Measurements from ENCODE around the gene GID8. TPM values are rescaled to one million over a fixed set of nuclear protein-coding genes. Genes with fewer than 3 reads are reported as not detected.

Gene GID8
- total and polyA plus RNA-seq, 2 of the 13 experiments (the other 11 are each of a cell fraction or from before 2014, with no cell fraction given) = 39.6 to 59.8 TPM

DNA sequence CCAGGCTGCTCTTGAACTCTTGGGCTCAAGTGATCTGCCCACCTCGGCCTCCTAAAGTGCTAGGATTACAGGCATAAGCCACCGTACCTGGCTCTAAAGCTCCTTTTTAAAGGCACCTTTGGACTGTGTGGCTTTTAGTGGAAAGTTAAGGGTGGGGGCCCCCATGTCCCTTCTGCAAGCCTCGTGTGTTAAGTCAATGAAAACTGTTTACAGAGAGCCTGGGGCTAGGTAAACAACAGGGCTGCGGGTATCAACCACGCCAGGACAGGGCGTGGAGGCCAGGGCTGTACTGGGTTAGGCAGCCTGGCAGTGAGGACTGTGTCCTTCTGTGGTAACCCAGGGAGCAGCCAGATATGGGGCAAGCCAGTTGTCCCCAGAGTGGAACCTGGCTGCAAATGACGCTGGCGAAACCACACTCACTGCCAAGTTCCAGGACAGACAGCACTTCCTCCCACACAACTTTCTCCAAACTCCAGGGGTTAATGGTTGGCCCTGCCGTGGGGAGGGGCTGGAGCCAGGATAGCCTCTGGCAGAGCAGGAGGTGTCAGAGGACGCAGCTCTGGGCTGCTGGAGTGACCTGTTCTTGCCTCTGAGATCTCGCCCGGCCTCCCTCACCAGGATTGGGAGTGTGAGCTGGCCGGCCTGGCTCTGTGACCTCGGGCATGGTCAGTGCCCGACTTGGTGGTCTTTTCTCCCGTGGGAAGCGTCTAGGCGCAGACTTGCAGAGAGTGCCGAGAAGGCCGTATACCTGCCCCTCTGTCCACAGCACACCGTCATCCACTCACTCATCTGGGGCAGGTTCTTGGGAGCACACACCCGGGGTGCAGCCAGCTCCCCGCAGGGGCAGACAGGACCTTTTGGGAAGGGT lies 17.8 kb downstream of the GID8 start (continued):
- TF ChIP-seq, protein P1, sequence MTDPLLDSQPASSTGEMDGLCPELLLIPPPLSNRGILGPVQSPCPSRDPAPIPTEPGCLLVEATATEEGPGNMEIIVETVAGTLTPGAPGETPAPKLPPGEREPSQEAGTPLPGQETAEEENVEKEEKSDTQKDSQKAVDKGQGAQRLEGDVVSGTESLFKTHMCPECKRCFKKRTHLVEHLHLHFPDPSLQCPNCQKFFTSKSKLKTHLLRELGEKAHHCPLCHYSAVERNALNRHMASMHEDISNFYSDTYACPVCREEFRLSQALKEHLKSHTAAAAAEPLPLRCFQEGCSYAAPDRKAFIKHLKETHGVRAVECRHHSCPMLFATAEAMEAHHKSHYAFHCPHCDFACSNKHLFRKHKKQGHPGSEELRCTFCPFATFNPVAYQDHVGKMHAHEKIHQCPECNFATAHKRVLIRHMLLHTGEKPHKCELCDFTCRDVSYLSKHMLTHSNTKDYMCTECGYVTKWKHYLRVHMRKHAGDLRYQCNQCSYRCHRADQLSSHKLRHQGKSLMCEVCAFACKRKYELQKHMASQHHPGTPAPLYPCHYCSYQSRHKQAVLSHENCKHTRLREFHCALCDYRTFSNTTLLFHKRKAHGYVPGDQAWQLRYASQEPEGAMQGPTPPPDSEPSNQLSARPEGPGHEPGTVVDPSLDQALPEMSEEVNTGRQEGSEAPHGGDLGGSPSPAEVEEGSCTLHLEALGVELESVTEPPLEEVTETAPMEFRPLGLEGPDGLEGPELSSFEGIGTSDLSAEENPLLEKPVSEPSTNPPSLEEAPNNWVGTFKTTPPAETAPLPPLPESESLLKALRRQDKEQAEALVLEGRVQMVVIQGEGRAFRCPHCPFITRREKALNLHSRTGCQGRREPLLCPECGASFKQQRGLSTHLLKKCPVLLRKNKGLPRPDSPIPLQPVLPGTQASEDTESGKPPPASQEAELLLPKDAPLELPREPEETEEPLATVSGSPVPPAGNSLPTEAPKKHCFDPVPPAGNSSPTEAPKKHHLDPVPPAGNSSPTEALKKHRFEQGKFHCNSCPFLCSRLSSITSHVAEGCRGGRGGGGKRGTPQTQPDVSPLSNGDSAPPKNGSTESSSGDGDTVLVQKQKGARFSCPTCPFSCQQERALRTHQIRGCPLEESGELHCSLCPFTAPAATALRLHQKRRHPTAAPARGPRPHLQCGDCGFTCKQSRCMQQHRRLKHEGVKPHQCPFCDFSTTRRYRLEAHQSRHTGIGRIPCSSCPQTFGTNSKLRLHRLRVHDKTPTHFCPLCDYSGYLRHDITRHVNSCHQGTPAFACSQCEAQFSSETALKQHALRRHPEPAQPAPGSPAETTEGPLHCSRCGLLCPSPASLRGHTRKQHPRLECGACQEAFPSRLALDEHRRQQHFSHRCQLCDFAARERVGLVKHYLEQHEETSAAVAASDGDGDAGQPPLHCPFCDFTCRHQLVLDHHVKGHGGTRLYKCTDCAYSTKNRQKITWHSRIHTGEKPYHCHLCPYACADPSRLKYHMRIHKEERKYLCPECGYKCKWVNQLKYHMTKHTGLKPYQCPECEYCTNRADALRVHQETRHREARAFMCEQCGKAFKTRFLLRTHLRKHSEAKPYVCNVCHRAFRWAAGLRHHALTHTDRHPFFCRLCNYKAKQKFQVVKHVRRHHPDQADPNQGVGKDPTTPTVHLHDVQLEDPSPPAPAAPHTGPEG (CRISPR knock-in tag; IDR thresholded peaks at IDR 0.05) = no peak
- TF ChIP-seq CHCHD3 (CRISPR knock-in tag; IDR thresholded peaks at IDR 0.05) (peak; percentile 93), MYNN (CRISPR knock-in tag; IDR thresholded peaks at IDR 0.05; ENCODE audit: low read depth) (0 out of 2 replicates have a peak, but pooled peaks have one; percentile 50), RFX5 (IDR thresholded peaks at IDR 0.05; ENCODE audit: low read depth, low read length) (peak; percentile 65), ZNF619 (CRISPR knock-in tag; IDR thresholded peaks at IDR 0.05) (peak; percentile 98), NRL (CRISPR knock-in tag; IDR thresholded peaks at IDR 0.05; ENCODE audit: borderline replicate concordance) (peak; percentile 67; the same call in 1 of the 2 replicates), ONECUT2 (CRISPR knock-in tag; IDR thresholded peaks at IDR 0.05) (peak; percentile 88), ISL2 (CRISPR knock-in tag; IDR thresholded peaks at IDR 0.05) (peak; percentile 93), ZNF746 (CRISPR knock-in tag; IDR thresholded peaks at IDR 0.05) (peak; percentile 92; the same call in 1 of the 2 replicates), DMAP1 (CRISPR knock-in tag; IDR thresholded peaks at IDR 0.05) (peak; percentile 94), KLF16 (CRISPR knock-in tag; IDR thresholded peaks at IDR 0.05) (peak in 1 of 2 experiments; percentile 99; a peak in 2 of 4 replicates)
- TF ChIP-seq, protein P2, sequence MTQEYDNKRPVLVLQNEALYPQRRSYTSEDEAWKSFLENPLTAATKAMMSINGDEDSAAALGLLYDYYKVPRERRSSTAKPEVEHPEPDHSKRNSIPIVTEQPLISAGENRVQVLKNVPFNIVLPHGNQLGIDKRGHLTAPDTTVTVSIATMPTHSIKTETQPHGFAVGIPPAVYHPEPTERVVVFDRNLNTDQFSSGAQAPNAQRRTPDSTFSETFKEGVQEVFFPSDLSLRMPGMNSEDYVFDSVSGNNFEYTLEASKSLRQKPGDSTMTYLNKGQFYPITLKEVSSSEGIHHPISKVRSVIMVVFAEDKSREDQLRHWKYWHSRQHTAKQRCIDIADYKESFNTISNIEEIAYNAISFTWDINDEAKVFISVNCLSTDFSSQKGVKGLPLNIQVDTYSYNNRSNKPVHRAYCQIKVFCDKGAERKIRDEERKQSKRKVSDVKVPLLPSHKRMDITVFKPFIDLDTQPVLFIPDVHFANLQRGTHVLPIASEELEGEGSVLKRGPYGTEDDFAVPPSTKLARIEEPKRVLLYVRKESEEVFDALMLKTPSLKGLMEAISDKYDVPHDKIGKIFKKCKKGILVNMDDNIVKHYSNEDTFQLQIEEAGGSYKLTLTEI (CRISPR knock-in tag; conservative IDR thresholded peaks at IDR 0.05) = no peak
- TF ChIP-seq, protein P3, sequence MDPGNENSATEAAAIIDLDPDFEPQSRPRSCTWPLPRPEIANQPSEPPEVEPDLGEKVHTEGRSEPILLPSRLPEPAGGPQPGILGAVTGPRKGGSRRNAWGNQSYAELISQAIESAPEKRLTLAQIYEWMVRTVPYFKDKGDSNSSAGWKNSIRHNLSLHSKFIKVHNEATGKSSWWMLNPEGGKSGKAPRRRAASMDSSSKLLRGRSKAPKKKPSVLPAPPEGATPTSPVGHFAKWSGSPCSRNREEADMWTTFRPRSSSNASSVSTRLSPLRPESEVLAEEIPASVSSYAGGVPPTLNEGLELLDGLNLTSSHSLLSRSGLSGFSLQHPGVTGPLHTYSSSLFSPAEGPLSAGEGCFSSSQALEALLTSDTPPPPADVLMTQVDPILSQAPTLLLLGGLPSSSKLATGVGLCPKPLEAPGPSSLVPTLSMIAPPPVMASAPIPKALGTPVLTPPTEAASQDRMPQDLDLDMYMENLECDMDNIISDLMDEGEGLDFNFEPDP (CRISPR knock-in tag; conservative IDR thresholded peaks at IDR 0.05) = peak; percentile 76; the same call in 1 of the 2 replicates
- TF ChIP-seq, protein P4, sequence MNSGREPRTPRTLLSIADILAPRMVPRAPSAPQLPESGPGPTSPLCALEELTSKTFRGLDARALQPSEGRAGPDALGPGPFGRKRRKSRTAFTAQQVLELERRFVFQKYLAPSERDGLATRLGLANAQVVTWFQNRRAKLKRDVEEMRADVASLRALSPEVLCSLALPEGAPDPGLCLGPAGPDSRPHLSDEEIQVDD (CRISPR knock-in tag; IDR thresholded peaks at IDR 0.05; ENCODE audit: borderline replicate concordance) = no peak
- TF ChIP-seq, protein P5, sequence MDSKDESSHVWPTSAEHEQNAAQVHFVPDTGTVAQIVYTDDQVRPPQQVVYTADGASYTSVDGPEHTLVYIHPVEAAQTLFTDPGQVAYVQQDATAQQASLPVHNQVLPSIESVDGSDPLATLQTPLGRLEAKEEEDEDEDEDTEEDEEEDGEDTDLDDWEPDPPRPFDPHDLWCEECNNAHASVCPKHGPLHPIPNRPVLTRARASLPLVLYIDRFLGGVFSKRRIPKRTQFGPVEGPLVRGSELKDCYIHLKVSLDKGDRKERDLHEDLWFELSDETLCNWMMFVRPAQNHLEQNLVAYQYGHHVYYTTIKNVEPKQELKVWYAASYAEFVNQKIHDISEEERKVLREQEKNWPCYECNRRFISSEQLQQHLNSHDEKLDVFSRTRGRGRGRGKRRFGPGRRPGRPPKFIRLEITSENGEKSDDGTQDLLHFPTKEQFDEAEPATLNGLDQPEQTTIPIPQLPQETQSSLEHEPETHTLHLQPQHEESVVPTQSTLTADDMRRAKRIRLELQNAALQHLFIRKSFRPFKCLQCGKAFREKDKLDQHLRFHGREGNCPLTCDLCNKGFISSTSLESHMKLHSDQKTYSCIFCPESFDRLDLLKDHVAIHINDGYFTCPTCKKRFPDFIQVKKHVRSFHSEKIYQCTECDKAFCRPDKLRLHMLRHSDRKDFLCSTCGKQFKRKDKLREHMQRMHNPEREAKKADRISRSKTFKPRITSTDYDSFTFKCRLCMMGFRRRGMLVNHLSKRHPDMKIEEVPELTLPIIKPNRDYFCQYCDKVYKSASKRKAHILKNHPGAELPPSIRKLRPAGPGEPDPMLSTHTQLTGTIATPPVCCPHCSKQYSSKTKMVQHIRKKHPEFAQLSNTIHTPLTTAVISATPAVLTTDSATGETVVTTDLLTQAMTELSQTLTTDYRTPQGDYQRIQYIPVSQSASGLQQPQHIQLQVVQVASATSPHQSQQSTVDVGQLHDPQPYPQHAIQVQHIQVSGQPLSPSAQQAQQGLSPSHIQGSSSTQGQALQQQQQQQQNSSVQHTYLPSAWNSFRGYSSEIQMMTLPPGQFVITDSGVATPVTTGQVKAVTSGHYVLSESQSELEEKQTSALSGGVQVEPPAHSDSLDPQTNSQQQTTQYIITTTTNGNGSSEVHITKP (CRISPR knock-in tag; IDR thresholded peaks at IDR 0.05; ENCODE audit: low read depth) = peak; percentile 89
